Ovary (tissue), 3 donors: ENCODE measurements around the gene PRSS35.

ENCODE experiments used
- CTCF ChIP-seq, 3 donors: fragments of 450-650 bp in 2 of 3; fragments of 200-600 bp in 1 of 3; IDR thresholded peaks; one replicate each; pipeline versions ENCODE4 v1.5.1 to v1.8.0; 2016 to 2022; ENCODE audit warnings: antibody characterized with exemption in 3 of 3, mild to moderate bottlenecking in 1 of 3
- EP300 ChIP-seq: sonication (generic); formaldehyde crosslinking; IDR thresholded peaks from one replicate; pipeline ENCODE4 v1.6.1; 2017; ENCODE audit warnings: antibody characterized with exemption
- POLR2A ChIP-seq: fragments of 450-650 bp; IDR thresholded peaks from one replicate; pipeline ENCODE4 v1.6.1; 2017; ENCODE audit warnings: antibody characterized with exemption, mild to moderate bottlenecking, moderate library complexity
- donor health status: DM: no; HTN: no; CAD: no.

GRCh38 chr6:83480470-83480869 lies 31.9 kb upstream of the PRSS35 start:
- TF ChIP-seq POLR2A (no peak), CTCF (IDR thresholded peaks at IDR 0.05) (no peak), EP300 (no peak)
